ENCODE measurements around the gene NOL9.

Gene NOL9

GRCh38 chr1:6580119-6580592, 25.8 kb upstream of the NOL9 start:
- in situ Hi-C loops (cut with HindIII; ENCODE audit: low sequenced_read_pairs), result no loop called here
- no peak for TF ChIP-seq CTCF (IDR thresholded peaks at IDR 0.05; ENCODE audit: low read depth, low read length)
- no peak for DNase-seq (ENCODE audit: low read depth, low spot score)
- peak overlapping the region; percentile 83 for H3K4me3 ChIP-seq (ENCODE audit: low read depth, low read length)

GRCh38 chr1:6579374-6580118, 25.2 kb upstream of the NOL9 start, which contains the start of gene ZBTB48:
Gene ZBTB48 (plus strand): TSS chr1:6579994. CDS start chr1:6580610, 616 bp downstream.
- in situ Hi-C loops (cut with HindIII; ENCODE audit: low sequenced_read_pairs), result no loop called here
- H3K4me3 ChIP-seq (ENCODE audit: low read depth, low read length), result peak within 1 kb of the TSS; percentile 83
- no peak for TF ChIP-seq CTCF (IDR thresholded peaks at IDR 0.05; ENCODE audit: low read depth, low read length)

GRCh38 chr1:6578624-6579373, 24.5 kb upstream of the NOL9 start:
- TF ChIP-seq CTCF (IDR thresholded peaks at IDR 0.05; ENCODE audit: low read depth, low read length), result no peak
- in situ Hi-C loops (cut with HindIII; ENCODE audit: low sequenced_read_pairs), result no loop called here
- DNase-seq (ENCODE audit: low read depth, low spot score), result no peak
- H3K4me3 ChIP-seq (ENCODE audit: low read depth, low read length), result no peak overlapping the region

More at GRCh38 chr1:6579374-6580118, 25.2 kb upstream of the NOL9 start, which contains the start of gene ZBTB48:
- peak; percentile 98 for DNase-seq (ENCODE audit: low read depth, low spot score)

- no peak overlapping the region for H3K4me3 ChIP-seq (ENCODE audit: low read depth, low read length)
- TF ChIP-seq CTCF (IDR thresholded peaks at IDR 0.05; ENCODE audit: low read depth, low read length), result no peak
- in situ Hi-C loops (cut with HindIII; ENCODE audit: low sequenced_read_pairs), result no loop called here
- DNase-seq (ENCODE audit: low read depth, low spot score), result no peak
These were observed 23.7 kb upstream of the NOL9 start for GRCh38 chr1:6577831-6578525.

- DNase-seq (ENCODE audit: low read depth, low spot score), result no peak
- no peak for TF ChIP-seq CTCF (IDR thresholded peaks at IDR 0.05; ENCODE audit: low read depth, low read length)
- in situ Hi-C loops (cut with HindIII; ENCODE audit: low sequenced_read_pairs), result no loop called here
- no peak overlapping the region for H3K4me3 ChIP-seq (ENCODE audit: low read depth, low read length)
These were observed 20.5 kb upstream of the NOL9 start for GRCh38 chr1:6574818-6575217.

DNA sequence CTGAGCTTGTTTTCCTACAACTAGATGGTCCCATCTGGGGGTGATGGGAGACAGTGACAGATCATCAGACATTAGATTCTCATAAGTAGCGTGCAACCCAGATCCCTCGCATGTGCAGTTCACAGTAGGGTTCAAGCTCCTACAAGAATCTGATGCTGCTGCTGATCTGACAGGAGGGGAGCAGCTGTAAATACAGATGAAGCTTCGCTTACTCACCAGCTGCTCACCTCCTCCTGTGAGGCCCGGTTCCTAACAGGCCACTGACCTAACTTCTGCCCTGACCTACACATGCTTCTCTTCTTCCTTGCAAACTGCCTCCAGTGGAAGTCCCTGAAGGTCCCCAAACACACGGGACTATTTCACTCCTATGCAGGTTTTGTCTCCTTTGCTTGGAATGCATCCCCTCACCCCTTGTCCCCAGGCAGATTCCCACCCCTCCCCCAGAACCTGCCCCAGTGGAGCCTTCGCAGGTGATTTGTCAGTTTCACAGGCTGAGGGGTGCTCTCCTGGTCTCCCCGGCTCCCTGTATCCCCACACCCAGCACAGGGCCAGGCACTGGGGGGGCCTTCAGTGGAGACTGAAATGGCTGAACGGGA, 19.8 kb upstream of the NOL9 start:
- TF ChIP-seq CTCF (IDR thresholded peaks at IDR 0.05; ENCODE audit: low read depth, low read length), result no peak
- in situ Hi-C loops (cut with HindIII; ENCODE audit: low sequenced_read_pairs), result no loop called here
- H3K4me3 ChIP-seq (ENCODE audit: low read depth, low read length), result no peak overlapping the region
- no peak for DNase-seq (ENCODE audit: low read depth, low spot score)
